HepG2 (cell line): ENCODE results near the gene TST. TPM values are rescaled to one million over a fixed set of nuclear protein-coding genes. Genes with fewer than 3 reads are reported as not detected.
A peak's percentile ranks its signal among the peaks of the same experiment; 100 is the strongest.

Experiments used
- ADNP ChIP-seq: sonication (generic); formaldehyde crosslinking; IDR thresholded peaks from 2 replicates; pipeline ENCODE4 v1.4.0; 2020; ENCODE audit warnings: missing genetic modification reagents
- JUNB ChIP-seq: sonication (generic); formaldehyde crosslinking; IDR thresholded peaks from 2 replicates; pipeline ENCODE4 v1.8.0; 2022; ENCODE audit warnings: missing genetic modification reagents, mild to moderate bottlenecking, borderline replicate concordance
- KLF15 ChIP-seq: sonication (generic); formaldehyde crosslinking; IDR thresholded peaks from 2 replicates; pipeline ENCODE4 v1.8.1; 2023; ENCODE audit warnings: borderline replicate concordance, mild to moderate bottlenecking, inconsistent platforms, missing genetic modification reagents, mixed read lengths
- MXD4 ChIP-seq: IDR thresholded peaks from 2 replicates; pipeline ENCODE4 v1.6.1; 2016; ENCODE audit warnings: mild to moderate bottlenecking, missing biosample characterization, missing genetic modification reagents
- NFATC3 ChIP-seq: sonication (generic); formaldehyde crosslinking; IDR thresholded peaks from 2 replicates; pipeline ENCODE4 v1.5.1; 2020; ENCODE audit warnings: mild to moderate bottlenecking, missing genetic modification reagents
- NR2F2 ChIP-seq: IDR thresholded peaks from 2 replicates; pipeline ENCODE4 v1.6.1; 2012; ENCODE audit warnings: low read depth, inconsistent platforms, borderline replicate concordance
- PCBP1 ChIP-seq: fragments of 200-400 bp; formaldehyde crosslinking; IDR thresholded peaks from 2 replicates; pipeline ENCODE4 v1.6.1; 2017; ENCODE audit warnings: mild to moderate bottlenecking, low read depth, low read length, borderline replicate concordance
- PHF5A ChIP-seq: IDR thresholded peaks from one replicate; pipeline ENCODE4 v1.6.1; 2018; ENCODE audit warnings: low read depth, missing genetic modification reagents; ENCODE audit not compliant: unreplicated experiment
- SATB2 ChIP-seq: sonication (generic); formaldehyde crosslinking; IDR thresholded peaks from 2 replicates; pipeline ENCODE4 v1.5.0; 2020; ENCODE audit warnings: missing genetic modification reagents
- SMAD1 ChIP-seq: sonication (generic); formaldehyde crosslinking; IDR thresholded peaks from 2 replicates; pipeline ENCODE4 v1.4.0; 2020; ENCODE audit warnings: missing genetic modification reagents, low read depth, mild to moderate bottlenecking, borderline replicate concordance
- TBX2 ChIP-seq: sonication (generic); formaldehyde crosslinking; IDR thresholded peaks from 2 replicates; pipeline ENCODE4 v1.5.0; 2020; ENCODE audit warnings: missing genetic modification reagents, mild to moderate bottlenecking, borderline replicate concordance
- TSC22D2 ChIP-seq: sonication (generic); formaldehyde crosslinking; IDR thresholded peaks from 2 replicates; pipeline ENCODE4 v1.5.1; 2020; ENCODE audit warnings: missing genetic modification reagents, mild to moderate bottlenecking, borderline replicate concordance
- YEATS4 ChIP-seq: sonication (generic); formaldehyde crosslinking; IDR thresholded peaks from 2 replicates; pipeline ENCODE4 v1.4.0; 2020; ENCODE audit warnings: missing genetic modification reagents, borderline replicate concordance
- ZBTB3 ChIP-seq: sonication (generic); formaldehyde crosslinking; IDR thresholded peaks from 2 replicates; pipeline ENCODE4 v1.4.0; 2020; ENCODE audit warnings: low read depth, mild to moderate bottlenecking, moderate library complexity, missing genetic modification reagents, borderline replicate concordance
- ZNF136 ChIP-seq: sonication (generic); formaldehyde crosslinking; IDR thresholded peaks from 2 replicates; pipeline ENCODE4 v1.8.1; 2022; ENCODE audit warnings: low read depth, mild to moderate bottlenecking, moderate library complexity, missing genetic modification reagents
- ZNF256 ChIP-seq: sonication (generic); formaldehyde crosslinking; conservative IDR thresholded peaks from 2 replicates; pipeline ENCODE4 v1.4.0; 2020; ENCODE audit warnings: missing genetic modification reagents
- ZNF570 ChIP-seq: sonication (generic); formaldehyde crosslinking; IDR thresholded peaks from 2 replicates; pipeline ENCODE4 v1.4.0; 2020; ENCODE audit warnings: mild to moderate bottlenecking, missing genetic modification reagents, borderline replicate concordance
- ZSCAN9 ChIP-seq: IDR thresholded peaks from 2 replicates; pipeline ENCODE4 v1.6.1; 2016; ENCODE audit warnings: borderline replicate concordance
- polyA plus RNA-seq, 8 experiments: library from polyadenylated mRNA; depleted of rRNA in 3 of 8; stranded (reverse) in 7 of 8; unstranded in 1 of 8; fragments of >200 nt; fragmentation: Illumina TruSeq in 4 of 8; extraction: Trizol in 4 of 8; gene quantifications; 2 replicates each; pipeline versions ENCODE4 v1.2.1 to v1.2.3, GENCODE V29; 2011 to 2016; ENCODE audit warnings: low read depth in 4 of 8, missing spikeins in 1 of 8, mixed read lengths in 1 of 8; ENCODE audit not compliant: insufficient read depth in 1 of 8
- total RNA-seq, 5 experiments: library from RNA; depleted of rRNA; stranded (reverse); fragments of >200 nt; fragmentation: Illumina TruSeq; extraction: Trizol; gene quantifications; 2 replicates each; pipeline ENCODE4 v1.2.3, GENCODE V29; 2016; ENCODE audit warnings: low read depth in 1 of 5
- TF ChIP-seq, protein P1 (sequence below): sonication (generic); formaldehyde crosslinking; IDR thresholded peaks from 2 replicates; pipeline ENCODE4 v1.4.0; 2020; ENCODE audit warnings: mild to moderate bottlenecking, missing genetic modification reagents
- TF ChIP-seq, protein P2 (sequence below): sonication (generic); formaldehyde crosslinking; IDR thresholded peaks from 2 replicates; pipeline ENCODE4 v1.8.1; 2023; ENCODE audit warnings: mild to moderate bottlenecking, moderate library complexity, missing genetic modification reagents
- TF ChIP-seq, protein P3 (sequence below): sonication (generic); formaldehyde crosslinking; IDR thresholded peaks from 2 replicates; pipeline ENCODE4 v1.8.0; 2022; ENCODE audit warnings: mild to moderate bottlenecking, missing genetic modification reagents, moderate library complexity
- TF ChIP-seq, protein P4 (sequence below): sonication (generic); formaldehyde crosslinking; IDR thresholded peaks from 2 replicates; pipeline ENCODE4 v1.5.0; 2020; ENCODE audit warnings: mild to moderate bottlenecking, missing genetic modification reagents
- TF ChIP-seq, protein P5 (sequence below): IDR thresholded peaks from 2 replicates; pipeline ENCODE4 v1.6.1; 2016; ENCODE audit warnings: missing compliant biosample characterization, missing genetic modification reagents, borderline replicate concordance

The TST gene
- total and polyA plus RNA-seq, 2 of the 13 experiments (the other 11 are each of a cell fraction or from before 2014, with no cell fraction given) = 44.6 to 63.6 TPM

DNA sequence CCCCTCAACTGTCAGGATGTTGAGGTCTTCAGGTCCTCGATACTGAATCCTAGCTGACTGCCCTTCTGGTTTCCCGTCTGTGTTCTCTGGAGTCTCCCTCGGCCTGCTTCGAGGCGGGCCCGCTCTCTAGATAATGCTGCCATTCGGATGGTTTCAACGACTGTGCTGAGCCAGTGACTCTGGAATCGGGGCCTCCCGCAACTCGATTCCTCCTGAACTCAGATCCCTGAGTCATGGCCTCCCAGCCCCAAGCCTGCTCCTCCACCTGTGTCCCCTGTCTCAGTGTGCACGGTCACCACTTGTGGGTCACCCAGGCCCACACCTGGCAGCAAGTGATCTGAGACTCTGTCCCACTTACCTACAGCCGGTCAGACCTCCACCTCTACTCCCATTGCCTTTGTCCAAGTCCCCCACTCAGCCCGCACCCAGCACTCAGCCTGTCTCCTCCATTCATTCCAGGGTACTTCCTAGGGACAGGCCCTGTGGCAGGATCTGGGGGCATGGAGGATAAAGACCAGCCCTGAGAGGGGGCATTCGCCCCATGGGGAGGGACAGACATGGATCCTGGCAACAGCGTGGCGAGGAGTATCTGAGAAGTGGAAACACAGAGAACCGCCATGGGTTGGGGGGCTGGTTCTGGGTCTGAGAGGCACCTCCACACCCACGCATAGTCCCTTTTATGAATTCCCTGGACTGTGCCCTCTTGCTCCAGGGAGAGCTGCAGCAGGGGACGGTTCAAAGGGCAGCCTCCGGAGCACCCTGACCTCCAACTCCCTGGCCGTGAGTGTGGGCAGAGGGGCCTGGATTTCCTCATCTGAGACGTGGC is 14.6 kb upstream of the TST start (continued):
- TF ChIP-seq, protein P1, sequence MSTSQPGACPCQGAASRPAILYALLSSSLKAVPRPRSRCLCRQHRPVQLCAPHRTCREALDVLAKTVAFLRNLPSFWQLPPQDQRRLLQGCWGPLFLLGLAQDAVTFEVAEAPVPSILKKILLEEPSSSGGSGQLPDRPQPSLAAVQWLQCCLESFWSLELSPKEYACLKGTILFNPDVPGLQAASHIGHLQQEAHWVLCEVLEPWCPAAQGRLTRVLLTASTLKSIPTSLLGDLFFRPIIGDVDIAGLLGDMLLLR = no peak
- TF ChIP-seq ZBTB3 (CRISPR knock-in tag) (no peak), ZNF256 (CRISPR knock-in tag) (no peak), PHF5A (no peak), JUNB (no peak), SMAD1 (CRISPR knock-in tag) (no peak), ZNF570 (CRISPR knock-in tag) (no peak), SATB2 (CRISPR knock-in tag) (no peak), PCBP1 (no peak), NFATC3 (CRISPR knock-in tag) (no peak), ZNF136 (CRISPR knock-in tag) (no peak), NR2F2 (peak; percentile 57; the same call in 1 of the 2 replicates), YEATS4 (CRISPR knock-in tag) (peak; percentile 76; the same call in 1 of the 2 replicates), KLF15 (CRISPR knock-in tag) (no peak), TSC22D2 (no peak), ZSCAN9 (no peak), ADNP (CRISPR knock-in tag) (no peak), MXD4 (no peak), TBX2 (CRISPR knock-in tag) (peak; percentile 44; the same call in 1 of the 2 replicates)
- TF ChIP-seq, protein P2, sequence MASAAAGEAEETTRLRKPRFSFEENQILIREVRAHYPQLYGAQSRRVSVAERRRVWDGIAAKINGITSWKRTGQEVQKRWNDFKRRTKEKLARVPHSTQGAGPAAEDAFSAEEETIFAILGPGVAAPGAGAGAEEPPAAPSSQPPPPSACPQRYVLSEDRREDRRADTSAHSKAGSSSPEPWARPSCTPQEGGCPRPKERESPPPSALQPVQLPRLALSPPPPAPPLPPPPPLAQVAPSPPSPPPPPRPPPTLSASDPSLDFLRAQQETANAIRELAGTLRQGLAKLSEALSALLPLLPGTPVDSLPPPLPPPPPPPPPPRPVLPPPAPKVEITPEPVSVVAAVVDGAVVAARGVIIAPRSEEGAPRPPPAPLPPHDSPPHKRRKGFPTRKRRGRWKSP = no peak
- TF ChIP-seq, protein P3, sequence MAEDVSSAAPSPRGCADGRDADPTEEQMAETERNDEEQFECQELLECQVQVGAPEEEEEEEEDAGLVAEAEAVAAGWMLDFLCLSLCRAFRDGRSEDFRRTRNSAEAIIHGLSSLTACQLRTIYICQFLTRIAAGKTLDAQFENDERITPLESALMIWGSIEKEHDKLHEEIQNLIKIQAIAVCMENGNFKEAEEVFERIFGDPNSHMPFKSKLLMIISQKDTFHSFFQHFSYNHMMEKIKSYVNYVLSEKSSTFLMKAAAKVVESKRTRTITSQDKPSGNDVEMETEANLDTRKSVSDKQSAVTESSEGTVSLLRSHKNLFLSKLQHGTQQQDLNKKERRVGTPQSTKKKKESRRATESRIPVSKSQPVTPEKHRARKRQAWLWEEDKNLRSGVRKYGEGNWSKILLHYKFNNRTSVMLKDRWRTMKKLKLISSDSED (CRISPR knock-in tag) = no peak
- TF ChIP-seq, protein P4, sequence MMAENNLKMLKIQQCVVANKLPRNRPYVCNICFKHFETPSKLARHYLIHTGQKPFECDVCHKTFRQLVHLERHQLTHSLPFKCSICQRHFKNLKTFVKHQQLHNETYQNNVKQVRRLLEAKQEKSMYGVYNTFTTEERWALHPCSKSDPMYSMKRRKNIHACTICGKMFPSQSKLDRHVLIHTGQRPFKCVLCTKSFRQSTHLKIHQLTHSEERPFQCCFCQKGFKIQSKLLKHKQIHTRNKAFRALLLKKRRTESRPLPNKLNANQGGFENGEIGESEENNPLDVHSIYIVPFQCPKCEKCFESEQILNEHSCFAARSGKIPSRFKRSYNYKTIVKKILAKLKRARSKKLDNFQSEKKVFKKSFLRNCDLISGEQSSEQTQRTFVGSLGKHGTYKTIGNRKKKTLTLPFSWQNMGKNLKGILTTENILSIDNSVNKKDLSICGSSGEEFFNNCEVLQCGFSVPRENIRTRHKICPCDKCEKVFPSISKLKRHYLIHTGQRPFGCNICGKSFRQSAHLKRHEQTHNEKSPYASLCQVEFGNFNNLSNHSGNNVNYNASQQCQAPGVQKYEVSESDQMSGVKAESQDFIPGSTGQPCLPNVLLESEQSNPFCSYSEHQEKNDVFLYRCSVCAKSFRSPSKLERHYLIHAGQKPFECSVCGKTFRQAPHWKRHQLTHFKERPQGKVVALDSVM (CRISPR knock-in tag) = peak; percentile 90
- TF ChIP-seq, protein P5, sequence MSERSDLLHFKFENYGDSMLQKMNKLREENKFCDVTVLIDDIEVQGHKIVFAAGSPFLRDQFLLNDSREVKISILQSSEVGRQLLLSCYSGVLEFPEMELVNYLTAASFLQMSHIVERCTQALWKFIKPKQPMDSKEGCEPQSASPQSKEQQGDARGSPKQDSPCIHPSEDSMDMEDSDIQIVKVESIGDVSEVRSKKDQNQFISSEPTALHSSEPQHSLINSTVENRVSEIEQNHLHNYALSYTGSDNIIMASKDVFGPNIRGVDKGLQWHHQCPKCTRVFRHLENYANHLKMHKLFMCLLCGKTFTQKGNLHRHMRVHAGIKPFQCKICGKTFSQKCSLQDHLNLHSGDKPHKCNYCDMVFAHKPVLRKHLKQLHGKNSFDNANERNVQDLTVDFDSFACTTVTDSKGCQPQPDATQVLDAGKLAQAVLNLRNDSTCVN (CRISPR knock-in tag) = peak; percentile 21; the same call in 1 of the 2 replicates
